HepG2 (cell line): Measurements from ENCODE around the gene OSBPL10. TPM values are rescaled to one million over a fixed set of nuclear protein-coding genes. Genes with fewer than 3 reads are reported as not detected.

Experiments used
- ATAC-seq: fragments of 200-7000 bp; cut with Tn5 transposase; 3 replicates; pipeline ENCODE4 v1.9.1; 2020; ENCODE audit warnings: mild to moderate bottlenecking, moderate library complexity
- BruUV-seq: library from RNA; stranded (reverse); fragments of 400-500 nt; replicated peaks from 2 replicates; lab custom pipeline; 2021; lab: Mats Ljungman, UMichigan
- CTCF ChIA-PET: fragments of 300-600 bp; formaldehyde crosslinking; extraction: SDS; loops from one replicate; lab custom pipeline; 2021; ENCODE audit warnings: low total read pairs, inconsistent platforms, low intra/inter-chr PET ratio; lab: Yijun Ruan, JAX
- POLR2A ChIA-PET: fragments of 350-600 bp; sonication (Branson Sonifier 250); formaldehyde crosslinking; loops from one replicate; lab custom pipeline; 2020; ENCODE audit warnings: antibody characterized with exemption, inconsistent platforms; lab: Yijun Ruan, JAX
- DNase-seq: peaks from one replicate; pipeline ENCODE4 v3.0.0-alpha.2; 2015; ENCODE audit warnings: low spot score
- FAIRE-seq: peaks from 3 replicates; lab custom pipeline; 2011; peaks lifted over from hg19 to GRCh38; lab: Jason Lieb, UNC
- H2AFZ ChIP-seq: one replicate; pipeline ENCODE4 v1.6.1; 2011; ENCODE audit warnings: low read length, inconsistent platforms
- H3K27ac ChIP-seq: fragments of 300-600 bp; 3 replicates; pipeline ENCODE4 v1.8.0; 2011; ENCODE audit warnings: mixed run types, mild to moderate bottlenecking, mixed read lengths, low read length, inconsistent platforms; ENCODE audit not compliant: insufficient read depth; ENCODE audit errors: extremely low read length
- H3K27me3 ChIP-seq, 2 experiments: fragments of 200-600 bp in 1 of 2; 2 replicates in 1 of 2; 3 replicates in 1 of 2; pipeline versions ENCODE4 v1.6.0 to v1.8.0; 2011; ENCODE audit warnings: low read length in 2 of 2, mild to moderate bottlenecking in 2 of 2, moderate library complexity in 2 of 2, inconsistent platforms in 1 of 2; ENCODE audit not compliant: insufficient read depth in 2 of 2, control insufficient read depth in 1 of 2
- H3K36me3 ChIP-seq, 2 experiments: fragments of 200-600 bp in 1 of 2; replicated peaks in 1 of 2; 2 replicates in 1 of 2; 3 replicates in 1 of 2; pipeline versions ENCODE4 v1.5.1 to v1.8.0; 2011; ENCODE audit warnings: low read length in 2 of 2, inconsistent platforms in 1 of 2; ENCODE audit not compliant: insufficient read depth in 2 of 2, control insufficient read depth in 1 of 2
- H3K4me1 ChIP-seq: 2 replicates; pipeline ENCODE4 v1.5.1; 2012; ENCODE audit warnings: low read length, inconsistent platforms; ENCODE audit not compliant: insufficient read depth
- H3K4me2 ChIP-seq: 2 replicates; pipeline ENCODE4 v1.6.0; 2011; ENCODE audit warnings: low read depth, low read length, inconsistent platforms
- H3K4me3 ChIP-seq, 3 experiments: fragments of 200-600 bp in 1 of 3; sonication (generic), shearing (Covaris generic) in 1 of 3; replicated peaks in 1 of 3; 2 replicates each; pipeline ENCODE4 v1.5.1; 2011 to 2016; ENCODE audit warnings: low read length in 3 of 3, inconsistent platforms in 2 of 3, low read depth in 2 of 3, mild to moderate bottlenecking in 2 of 3, control low read depth in 1 of 3, mixed read lengths in 1 of 3; ENCODE audit not compliant: insufficient read depth in 1 of 3
- H3K79me2 ChIP-seq: one replicate; pipeline ENCODE4 v1.6.1; 2011; ENCODE audit warnings: low read length, inconsistent platforms; ENCODE audit not compliant: insufficient read depth
- H3K9ac ChIP-seq: 2 replicates; pipeline ENCODE4 v1.6.0; 2011; ENCODE audit warnings: mild to moderate bottlenecking, low read depth, low read length, inconsistent platforms; ENCODE audit not compliant: insufficient read depth
- H3K9me3 ChIP-seq: 2 replicates; pipeline ENCODE4 v1.5.1; 2012; ENCODE audit warnings: mild to moderate bottlenecking, low read length
- H4K20me1 ChIP-seq: 2 replicates; pipeline ENCODE4 v1.6.0; 2011; ENCODE audit warnings: inconsistent platforms, mild to moderate bottlenecking, low read length, moderate library complexity; ENCODE audit not compliant: insufficient read depth
- MTF2 ChIP-seq: sonication (generic); formaldehyde crosslinking; IDR thresholded peaks from 2 replicates; pipeline ENCODE4 v1.5.0; 2020; ENCODE audit warnings: missing genetic modification reagents, borderline replicate concordance
- POGZ ChIP-seq: sonication (generic); formaldehyde crosslinking; IDR thresholded peaks from 2 replicates; pipeline ENCODE4 v1.4.0; 2020; ENCODE audit warnings: mild to moderate bottlenecking, missing genetic modification reagents
- TRIM22 ChIP-seq: fragments of 450-650 bp; IDR thresholded peaks from 2 replicates; pipeline ENCODE4 v1.6.1; 2017
- ZNF101 ChIP-seq: sonication (generic); formaldehyde crosslinking; IDR thresholded peaks from 2 replicates; pipeline ENCODE4 v1.4.0; 2020; ENCODE audit warnings: mild to moderate bottlenecking, low read depth, missing genetic modification reagents, borderline replicate concordance
- ZNF414 ChIP-seq: sonication (generic); formaldehyde crosslinking; IDR thresholded peaks from 2 replicates; pipeline ENCODE4 v1.5.0; 2020; ENCODE audit warnings: missing genetic modification reagents
- WGBS: methylation state at CpG from one replicate; pipeline ENCODE4 v1.1.6; 2017; ENCODE audit warnings: low lambda C conversion rate; 5-methylcytosine and 5-hydroxymethylcytosine counted together
- in situ Hi-C: cut with HindIII; loops from 2 replicates; pipeline ENCODE4 v1.10.0; 2017; ENCODE audit warnings: low pct_unique_long_range_greater_than_20kb; ENCODE audit not compliant: extremely low pct_ligation_motif_present
- intact Hi-C: fragments of 100-400 bp; cut with micrococcal nuclease; formaldehyde crosslinking; loops from one replicate; pipeline ENCODE4 v1.10.0; 2022; ENCODE audit not compliant: unreplicated experiment
- polyA plus RNA-seq, 8 experiments: library from polyadenylated mRNA; depleted of rRNA in 3 of 8; stranded (reverse) in 7 of 8; unstranded in 1 of 8; fragments of >200 nt; fragmentation: Illumina TruSeq in 4 of 8; extraction: Trizol in 4 of 8; gene quantifications; 2 replicates each; pipeline versions ENCODE4 v1.2.1 to v1.2.3, GENCODE V29; 2011 to 2016; ENCODE audit warnings: low read depth in 4 of 8, missing spikeins in 1 of 8, mixed read lengths in 1 of 8; ENCODE audit not compliant: insufficient read depth in 1 of 8
- total RNA-seq, 5 experiments: library from RNA; depleted of rRNA; stranded (reverse); fragments of >200 nt; fragmentation: Illumina TruSeq; extraction: Trizol; gene quantifications; 2 replicates each; pipeline ENCODE4 v1.2.3, GENCODE V29; 2016; ENCODE audit warnings: low read depth in 1 of 5
- TF ChIP-seq, protein P1 (sequence below): sonication (generic); formaldehyde crosslinking; IDR thresholded peaks from 2 replicates; pipeline ENCODE4 v1.5.1; 2020; ENCODE audit warnings: mild to moderate bottlenecking, missing genetic modification reagents, borderline replicate concordance
- TF ChIP-seq, protein P2 (sequence below): sonication (generic); formaldehyde crosslinking; conservative IDR thresholded peaks from 2 replicates; pipeline ENCODE4 v1.4.0; 2020; ENCODE audit warnings: missing genetic modification reagents
- TF ChIP-seq, protein P3 (sequence below): sonication (generic); formaldehyde crosslinking; IDR thresholded peaks from one replicate; pipeline ENCODE4 v1.5.1; 2020; ENCODE audit warnings: mild to moderate bottlenecking, missing genetic modification reagents; ENCODE audit errors: not compliant biosample characterization
- TF ChIP-seq, protein P4 (sequence below): sonication (generic); formaldehyde crosslinking; IDR thresholded peaks from 2 replicates; pipeline ENCODE4 v1.4.0; 2020; ENCODE audit warnings: missing genetic modification reagents; ENCODE audit errors: not compliant biosample characterization

OSBPL10 gene
- total and polyA plus RNA-seq, 2 of the 13 experiments (the other 11 are each of a cell fraction or from before 2014, with no cell fraction given) = 10.3 to 28.6 TPM

GRCh38 chr3:31723701-31724100 lies 257.4 kb downstream of the OSBPL10 start:
- POLR2A ChIA-PET = no interaction called here
- FAIRE-seq = no peak
- intact Hi-C loops (no loop called here), in situ Hi-C loops (no loop called here)
- CTCF ChIA-PET = no interaction called here
- BruUV-seq = no TSS peak
- no peak for DNase-seq
- Histone ChIP-seq H3K27me3 (no peaks in the 10 kb centered on the region), H4K20me1 (0 out of 2 replicates have a peak, but pooled peaks cover 2% of the 10 kb centered on the region), H3K79me2 (no peaks in the 10 kb centered on the region), H3K9ac (no peak overlapping the region), H3K4me2 (no peak overlapping the region), H2AFZ (no peak overlapping the region), H3K9me3 (no peaks in the 10 kb centered on the region), H3K27ac (no peak overlapping the region), H3K36me3 (0 out of 5 replicates have a peak, but pooled peaks cover 0 to 5% of the 10 kb centered on the region in 2 experiments), H3K4me1 (peaks cover 12% of the 10 kb centered on the region), H3K4me3 (no peak overlapping the region)
- WGBS = 95% methylated on average over 5 of the region's 5 CpGs
- ATAC-seq = no peak
- TF ChIP-seq, protein P1, sequence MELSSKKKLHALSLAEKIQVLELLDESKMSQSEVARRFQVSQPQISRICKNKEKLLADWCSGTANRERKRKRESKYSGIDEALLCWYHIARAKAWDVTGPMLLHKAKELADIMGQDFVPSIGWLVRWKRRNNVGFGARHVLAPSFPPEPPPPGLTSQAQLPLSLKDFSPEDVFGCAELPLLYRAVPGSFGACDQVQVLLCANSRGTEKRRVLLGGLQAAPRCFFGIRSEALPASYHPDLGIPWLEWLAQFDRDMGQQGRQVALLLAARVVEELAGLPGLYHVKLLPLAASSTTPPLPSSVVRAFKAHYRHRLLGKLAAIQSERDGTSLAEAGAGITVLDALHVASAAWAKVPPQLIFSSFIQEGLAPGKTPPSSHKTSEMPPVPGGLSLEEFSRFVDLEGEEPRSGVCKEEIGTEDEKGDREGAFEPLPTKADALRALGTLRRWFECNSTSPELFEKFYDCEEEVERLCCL (CRISPR knock-in tag) = no peak
- TF ChIP-seq TRIM22 (no peak), ZNF101 (CRISPR knock-in tag) (no peak), ZNF414 (CRISPR knock-in tag) (no peak), POGZ (CRISPR knock-in tag) (no peak), MTF2 (no peak)
- TF ChIP-seq, protein P2, sequence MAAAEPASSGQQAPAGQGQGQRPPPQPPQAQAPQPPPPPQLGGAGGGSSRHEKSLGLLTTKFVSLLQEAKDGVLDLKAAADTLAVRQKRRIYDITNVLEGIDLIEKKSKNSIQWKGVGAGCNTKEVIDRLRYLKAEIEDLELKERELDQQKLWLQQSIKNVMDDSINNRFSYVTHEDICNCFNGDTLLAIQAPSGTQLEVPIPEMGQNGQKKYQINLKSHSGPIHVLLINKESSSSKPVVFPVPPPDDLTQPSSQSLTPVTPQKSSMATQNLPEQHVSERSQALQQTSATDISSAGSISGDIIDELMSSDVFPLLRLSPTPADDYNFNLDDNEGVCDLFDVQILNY (CRISPR knock-in tag) = no peak
- TF ChIP-seq, protein P3, sequence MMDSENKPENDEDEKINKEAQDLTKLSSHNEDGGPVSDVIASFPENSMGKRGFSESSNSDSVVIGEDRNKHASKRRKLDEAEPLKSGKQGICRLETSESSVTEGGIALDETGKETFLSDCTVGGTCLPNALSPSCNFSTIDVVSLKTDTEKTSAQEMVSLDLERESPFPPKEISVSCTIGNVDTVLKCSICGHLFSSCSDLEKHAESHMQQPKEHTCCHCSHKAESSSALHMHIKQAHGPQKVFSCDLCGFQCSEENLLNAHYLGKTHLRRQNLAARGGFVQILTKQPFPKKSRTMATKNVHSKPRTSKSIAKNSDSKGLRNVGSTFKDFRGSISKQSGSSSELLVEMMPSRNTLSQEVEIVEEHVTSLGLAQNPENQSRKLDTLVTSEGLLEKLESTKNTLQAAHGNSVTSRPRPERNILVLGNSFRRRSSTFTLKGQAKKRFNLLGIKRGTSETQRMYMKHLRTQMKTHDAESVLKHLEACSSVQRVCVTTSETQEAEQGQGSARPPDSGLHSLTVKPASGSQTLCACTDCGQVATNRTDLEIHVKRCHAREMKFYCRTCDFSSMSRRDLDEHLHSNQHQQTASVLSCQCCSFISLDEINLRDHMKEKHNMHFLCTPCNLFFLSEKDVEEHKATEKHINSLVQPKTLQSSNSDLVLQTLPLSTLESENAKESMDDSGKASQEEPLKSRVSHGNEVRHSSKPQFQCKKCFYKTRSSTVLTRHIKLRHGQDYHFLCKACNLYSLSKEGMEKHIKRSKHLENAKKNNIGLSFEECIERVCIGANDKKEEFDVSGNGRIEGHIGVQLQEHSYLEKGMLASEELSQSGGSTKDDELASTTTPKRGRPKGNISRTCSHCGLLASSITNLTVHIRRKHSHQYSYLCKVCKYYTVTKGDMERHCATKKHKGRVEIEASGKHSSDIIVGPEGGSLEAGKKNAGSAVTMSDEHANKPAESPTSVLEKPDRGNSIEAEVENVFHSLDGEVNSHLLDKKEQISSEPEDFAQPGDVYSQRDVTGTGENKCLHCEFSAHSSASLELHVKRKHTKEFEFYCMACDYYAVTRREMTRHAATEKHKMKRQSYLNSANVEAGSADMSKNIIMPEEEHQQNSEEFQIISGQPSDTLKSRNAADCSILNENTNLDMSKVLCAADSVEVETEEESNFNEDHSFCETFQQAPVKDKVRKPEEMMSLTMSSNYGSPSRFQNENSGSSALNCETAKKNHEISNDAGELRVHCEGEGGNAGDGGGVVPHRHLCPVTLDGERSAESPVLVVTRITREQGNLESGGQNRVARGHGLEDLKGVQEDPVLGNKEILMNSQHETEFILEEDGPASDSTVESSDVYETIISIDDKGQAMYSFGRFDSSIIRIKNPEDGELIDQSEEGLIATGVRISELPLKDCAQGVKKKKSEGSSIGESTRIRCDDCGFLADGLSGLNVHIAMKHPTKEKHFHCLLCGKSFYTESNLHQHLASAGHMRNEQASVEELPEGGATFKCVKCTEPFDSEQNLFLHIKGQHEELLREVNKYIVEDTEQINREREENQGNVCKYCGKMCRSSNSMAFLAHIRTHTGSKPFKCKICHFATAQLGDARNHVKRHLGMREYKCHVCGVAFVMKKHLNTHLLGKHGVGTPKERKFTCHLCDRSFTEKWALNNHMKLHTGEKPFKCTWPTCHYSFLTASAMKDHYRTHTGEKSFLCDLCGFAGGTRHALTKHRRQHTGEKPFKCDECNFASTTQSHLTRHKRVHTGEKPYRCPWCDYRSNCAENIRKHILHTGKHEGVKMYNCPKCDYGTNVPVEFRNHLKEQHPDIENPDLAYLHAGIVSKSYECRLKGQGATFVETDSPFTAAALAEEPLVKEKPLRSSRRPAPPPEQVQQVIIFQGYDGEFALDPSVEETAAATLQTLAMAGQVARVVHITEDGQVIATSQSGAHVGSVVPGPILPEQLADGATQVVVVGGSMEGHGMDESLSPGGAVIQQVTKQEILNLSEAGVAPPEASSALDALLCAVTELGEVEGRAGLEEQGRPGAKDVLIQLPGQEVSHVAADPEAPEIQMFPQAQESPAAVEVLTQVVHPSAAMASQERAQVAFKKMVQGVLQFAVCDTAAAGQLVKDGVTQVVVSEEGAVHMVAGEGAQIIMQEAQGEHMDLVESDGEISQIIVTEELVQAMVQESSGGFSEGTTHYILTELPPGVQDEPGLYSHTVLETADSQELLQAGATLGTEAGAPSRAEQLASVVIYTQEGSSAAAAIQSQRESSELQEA (CRISPR knock-in tag) = no peak
- TF ChIP-seq, protein P4, sequence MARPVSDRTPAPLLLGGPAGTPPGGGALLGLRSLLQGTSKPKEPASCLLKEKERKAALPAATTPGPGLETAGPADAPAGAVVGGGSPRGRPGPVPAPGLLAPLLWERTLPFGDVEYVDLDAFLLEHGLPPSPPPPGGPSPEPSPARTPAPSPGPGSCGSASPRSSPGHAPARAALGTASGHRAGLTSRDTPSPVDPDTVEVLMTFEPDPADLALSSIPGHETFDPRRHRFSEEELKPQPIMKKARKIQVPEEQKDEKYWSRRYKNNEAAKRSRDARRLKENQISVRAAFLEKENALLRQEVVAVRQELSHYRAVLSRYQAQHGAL (CRISPR knock-in tag) = no peak
